ENCODE data around the gene MARS1.

The MARS1 gene

DNA sequence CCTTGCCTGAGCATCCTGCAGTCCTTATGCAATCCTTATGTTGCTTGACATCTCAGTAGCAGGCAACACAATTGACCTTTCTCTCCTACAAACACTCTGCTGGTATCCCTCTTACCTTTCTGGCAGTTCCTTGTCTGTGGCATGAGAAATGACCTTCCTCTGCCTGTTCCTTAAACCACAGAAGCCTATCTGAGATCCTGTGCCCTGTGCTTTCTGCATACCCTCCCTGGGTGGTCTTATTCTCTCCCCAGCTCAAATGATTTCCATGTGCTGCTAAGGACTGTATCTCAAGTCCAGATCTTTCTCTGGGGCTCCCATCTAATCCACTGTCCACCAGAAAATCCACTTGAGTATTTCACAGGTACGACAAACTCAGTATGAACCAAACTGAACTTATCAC lies 6.2 kb upstream of the MARS1 start (continued):
- TF ChIP-seq, protein P1, sequence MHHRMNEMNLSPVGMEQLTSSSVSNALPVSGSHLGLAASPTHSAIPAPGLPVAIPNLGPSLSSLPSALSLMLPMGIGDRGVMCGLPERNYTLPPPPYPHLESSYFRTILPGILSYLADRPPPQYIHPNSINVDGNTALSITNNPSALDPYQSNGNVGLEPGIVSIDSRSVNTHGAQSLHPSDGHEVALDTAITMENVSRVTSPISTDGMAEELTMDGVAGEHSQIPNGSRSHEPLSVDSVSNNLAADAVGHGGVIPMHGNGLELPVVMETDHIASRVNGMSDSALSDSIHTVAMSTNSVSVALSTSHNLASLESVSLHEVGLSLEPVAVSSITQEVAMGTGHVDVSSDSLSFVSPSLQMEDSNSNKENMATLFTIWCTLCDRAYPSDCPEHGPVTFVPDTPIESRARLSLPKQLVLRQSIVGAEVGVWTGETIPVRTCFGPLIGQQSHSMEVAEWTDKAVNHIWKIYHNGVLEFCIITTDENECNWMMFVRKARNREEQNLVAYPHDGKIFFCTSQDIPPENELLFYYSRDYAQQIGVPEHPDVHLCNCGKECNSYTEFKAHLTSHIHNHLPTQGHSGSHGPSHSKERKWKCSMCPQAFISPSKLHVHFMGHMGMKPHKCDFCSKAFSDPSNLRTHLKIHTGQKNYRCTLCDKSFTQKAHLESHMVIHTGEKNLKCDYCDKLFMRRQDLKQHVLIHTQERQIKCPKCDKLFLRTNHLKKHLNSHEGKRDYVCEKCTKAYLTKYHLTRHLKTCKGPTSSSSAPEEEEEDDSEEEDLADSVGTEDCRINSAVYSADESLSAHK (tag by site-specific recombination; IDR thresholded peaks at IDR 0.05), result no peak
- TF ChIP-seq ZNF138 (tag by site-specific recombination; IDR thresholded peaks at IDR 0.05; ENCODE audit: borderline replicate concordance), result no peak
- no peak for TF ChIP-seq ZNF792 (tag by site-specific recombination; IDR thresholded peaks at IDR 0.05)
- no peak for TF ChIP-seq ZNF155 (tag by site-specific recombination; IDR thresholded peaks at IDR 0.05)
- no peak for TF ChIP-seq ZIC2 (tag by site-specific recombination; IDR thresholded peaks at IDR 0.05)
- no peak for TF ChIP-seq ZNF626 (tag by site-specific recombination; IDR thresholded peaks at IDR 0.05)
- no peak for TF ChIP-seq ZSCAN16 (tag by site-specific recombination; IDR thresholded peaks at IDR 0.05)
- no peak for TF ChIP-seq ZNF610 (tag by site-specific recombination; IDR thresholded peaks at IDR 0.05; ENCODE audit: borderline replicate concordance)

DNA sequence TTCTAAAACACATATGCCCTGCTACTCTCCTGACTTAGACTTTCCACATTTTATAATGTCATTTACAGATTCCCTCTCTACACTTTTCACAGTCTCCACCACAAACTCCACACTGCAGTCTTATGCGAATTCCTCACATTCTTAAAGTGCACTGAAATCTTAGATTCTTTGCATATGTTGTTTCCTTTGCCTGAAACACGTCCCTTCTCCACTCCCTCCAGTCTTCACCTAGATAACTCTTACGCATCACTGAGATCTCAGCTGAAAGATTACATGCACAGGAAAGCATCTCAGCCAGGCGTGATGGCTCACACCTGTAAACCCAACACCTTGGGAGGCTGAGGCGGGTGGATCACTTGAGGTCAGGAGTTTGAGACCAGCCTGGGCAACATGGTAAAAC lies 4.4 kb upstream of the MARS1 start:
- TF ChIP-seq TCF7L2 (IDR thresholded peaks at IDR 0.05; ENCODE audit: borderline replicate concordance, low read depth, low read length), result no peak
- no peak for TF ChIP-seq ZSCAN30 (tag by site-specific recombination; IDR thresholded peaks at IDR 0.05)
- TF ChIP-seq, protein P2, sequence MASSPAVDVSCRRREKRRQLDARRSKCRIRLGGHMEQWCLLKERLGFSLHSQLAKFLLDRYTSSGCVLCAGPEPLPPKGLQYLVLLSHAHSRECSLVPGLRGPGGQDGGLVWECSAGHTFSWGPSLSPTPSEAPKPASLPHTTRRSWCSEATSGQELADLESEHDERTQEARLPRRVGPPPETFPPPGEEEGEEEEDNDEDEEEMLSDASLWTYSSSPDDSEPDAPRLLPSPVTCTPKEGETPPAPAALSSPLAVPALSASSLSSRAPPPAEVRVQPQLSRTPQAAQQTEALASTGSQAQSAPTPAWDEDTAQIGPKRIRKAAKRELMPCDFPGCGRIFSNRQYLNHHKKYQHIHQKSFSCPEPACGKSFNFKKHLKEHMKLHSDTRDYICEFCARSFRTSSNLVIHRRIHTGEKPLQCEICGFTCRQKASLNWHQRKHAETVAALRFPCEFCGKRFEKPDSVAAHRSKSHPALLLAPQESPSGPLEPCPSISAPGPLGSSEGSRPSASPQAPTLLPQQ (tag by site-specific recombination; IDR thresholded peaks at IDR 0.05), result no peak
- no peak for TF ChIP-seq ZNF76 (tag by site-specific recombination; IDR thresholded peaks at IDR 0.05; ENCODE audit: borderline replicate concordance, low read depth)
- no peak for TF ChIP-seq BCL11A (tag by site-specific recombination; IDR thresholded peaks at IDR 0.05; ENCODE audit: low read depth)
- no peak for TF ChIP-seq ZNF664 (tag by site-specific recombination; IDR thresholded peaks at IDR 0.05)
- no peak for TF ChIP-seq KLF9 (tag by site-specific recombination; IDR thresholded peaks at IDR 0.05; ENCODE audit: low read depth)
- no peak for TF ChIP-seq ZNF335 (tag by site-specific recombination; conservative IDR thresholded peaks at IDR 0.05)
- no peak overlapping the region for H3K27ac ChIP-seq (ENCODE audit: extremely low read depth, low read depth, low read length)
- H3K4me1 ChIP-seq (ENCODE audit: control insufficient read depth, insufficient read depth, low read length), result no peaks in the 10 kb centered on the region
- H3K9me3 ChIP-seq (ENCODE audit: control insufficient read depth, insufficient read depth, low read depth, low read length), result no peaks in the 10 kb centered on the region
- CTCF ChIA-PET, result no interaction called here
- H3K4me3 ChIP-seq (ENCODE audit: low read depth, low read length), result no peak overlapping the region
- H3K36me3 ChIP-seq (ENCODE audit: control insufficient read depth in 2 of 2, insufficient read depth in 1 of 2, low read length in 2 of 2), result no peaks in the 10 kb centered on the region
- POLR2A ChIA-PET, result no interaction called here

DNA sequence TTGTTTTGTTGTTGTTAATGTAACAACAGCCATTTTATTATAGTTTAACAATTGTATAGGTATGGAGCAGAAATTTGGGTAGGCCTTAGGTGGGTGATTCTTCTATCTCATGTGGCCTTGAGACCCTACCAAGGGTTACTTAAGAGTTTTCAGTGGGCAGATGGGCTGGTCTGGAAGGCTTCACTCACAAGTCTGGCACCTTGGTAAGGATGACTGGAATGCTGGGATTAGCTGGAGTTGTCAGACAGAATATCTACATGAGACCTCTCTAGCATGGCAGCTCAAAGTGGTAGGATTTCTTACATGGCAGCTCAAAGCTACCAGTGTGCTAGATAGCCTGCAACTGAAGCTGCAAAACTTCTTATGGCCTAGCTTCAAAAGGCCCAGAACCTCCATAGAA lies 2.2 kb upstream of the MARS1 start:
- Histone ChIP-seq H3K4me1 (ENCODE audit: control insufficient read depth, insufficient read depth, low read length) (no peaks in the 10 kb centered on the region), H3K36me3 (ENCODE audit: control insufficient read depth in 2 of 2, insufficient read depth in 1 of 2, low read length in 2 of 2) (peaks cover 10 to 18% of the 10 kb centered on the region in 2 experiments), H3K9me3 (ENCODE audit: control insufficient read depth, insufficient read depth, low read depth, low read length) (no peaks in the 10 kb centered on the region), H3K27ac (ENCODE audit: extremely low read depth, low read depth, low read length) (no peak overlapping the region), H3K4me3 (ENCODE audit: low read depth, low read length) (no peak overlapping the region)
- POLR2A ChIA-PET, result no interaction called here
- CTCF ChIA-PET, result interaction anchor here (0.6 to 1.3 kb wide), 3 partner anchors 26 to 361 kb away, joined by 3 to 8 read pairs (median 4); partner anchors contain the start of gene GLI1
- TF ChIP-seq ZBTB17 (tag by site-specific recombination; IDR thresholded peaks at IDR 0.05) (no peak), MZF1 (tag by site-specific recombination; IDR thresholded peaks at IDR 0.05; ENCODE audit: borderline replicate concordance) (no peak), ZNF514 (tag by site-specific recombination; IDR thresholded peaks at IDR 0.05) (no peak), ZNF561 (tag by site-specific recombination; IDR thresholded peaks at IDR 0.05; ENCODE audit: borderline replicate concordance) (no peak), TCF7L2 (IDR thresholded peaks at IDR 0.05; ENCODE audit: borderline replicate concordance, low read depth, low read length) (no peak), ZNF792 (tag by site-specific recombination; IDR thresholded peaks at IDR 0.05) (no peak), SP3 (tag by site-specific recombination; IDR thresholded peaks at IDR 0.05) (no peak), ZNF610 (tag by site-specific recombination; IDR thresholded peaks at IDR 0.05; ENCODE audit: borderline replicate concordance) (no peak)
- TF ChIP-seq, protein P3, sequence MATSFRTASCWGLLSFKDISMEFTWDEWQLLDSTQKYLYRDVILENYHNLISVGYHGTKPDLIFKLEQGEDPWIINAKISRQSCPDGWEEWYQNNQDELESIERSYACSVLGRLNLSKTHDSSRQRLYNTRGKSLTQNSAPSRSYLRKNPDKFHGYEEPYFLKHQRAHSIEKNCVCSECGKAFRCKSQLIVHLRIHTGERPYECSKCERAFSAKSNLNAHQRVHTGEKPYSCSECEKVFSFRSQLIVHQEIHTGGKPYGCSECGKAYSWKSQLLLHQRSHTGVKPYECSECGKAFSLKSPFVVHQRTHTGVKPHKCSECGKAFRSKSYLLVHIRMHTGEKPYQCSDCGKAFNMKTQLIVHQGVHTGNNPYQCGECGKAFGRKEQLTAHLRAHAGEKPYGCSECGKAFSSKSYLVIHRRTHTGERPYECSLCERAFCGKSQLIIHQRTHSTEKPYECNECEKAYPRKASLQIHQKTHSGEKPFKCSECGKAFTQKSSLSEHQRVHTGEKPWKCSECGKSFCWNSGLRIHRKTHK (tag by site-specific recombination; IDR thresholded peaks at IDR 0.05), result no peak
- TF ChIP-seq, protein P4, sequence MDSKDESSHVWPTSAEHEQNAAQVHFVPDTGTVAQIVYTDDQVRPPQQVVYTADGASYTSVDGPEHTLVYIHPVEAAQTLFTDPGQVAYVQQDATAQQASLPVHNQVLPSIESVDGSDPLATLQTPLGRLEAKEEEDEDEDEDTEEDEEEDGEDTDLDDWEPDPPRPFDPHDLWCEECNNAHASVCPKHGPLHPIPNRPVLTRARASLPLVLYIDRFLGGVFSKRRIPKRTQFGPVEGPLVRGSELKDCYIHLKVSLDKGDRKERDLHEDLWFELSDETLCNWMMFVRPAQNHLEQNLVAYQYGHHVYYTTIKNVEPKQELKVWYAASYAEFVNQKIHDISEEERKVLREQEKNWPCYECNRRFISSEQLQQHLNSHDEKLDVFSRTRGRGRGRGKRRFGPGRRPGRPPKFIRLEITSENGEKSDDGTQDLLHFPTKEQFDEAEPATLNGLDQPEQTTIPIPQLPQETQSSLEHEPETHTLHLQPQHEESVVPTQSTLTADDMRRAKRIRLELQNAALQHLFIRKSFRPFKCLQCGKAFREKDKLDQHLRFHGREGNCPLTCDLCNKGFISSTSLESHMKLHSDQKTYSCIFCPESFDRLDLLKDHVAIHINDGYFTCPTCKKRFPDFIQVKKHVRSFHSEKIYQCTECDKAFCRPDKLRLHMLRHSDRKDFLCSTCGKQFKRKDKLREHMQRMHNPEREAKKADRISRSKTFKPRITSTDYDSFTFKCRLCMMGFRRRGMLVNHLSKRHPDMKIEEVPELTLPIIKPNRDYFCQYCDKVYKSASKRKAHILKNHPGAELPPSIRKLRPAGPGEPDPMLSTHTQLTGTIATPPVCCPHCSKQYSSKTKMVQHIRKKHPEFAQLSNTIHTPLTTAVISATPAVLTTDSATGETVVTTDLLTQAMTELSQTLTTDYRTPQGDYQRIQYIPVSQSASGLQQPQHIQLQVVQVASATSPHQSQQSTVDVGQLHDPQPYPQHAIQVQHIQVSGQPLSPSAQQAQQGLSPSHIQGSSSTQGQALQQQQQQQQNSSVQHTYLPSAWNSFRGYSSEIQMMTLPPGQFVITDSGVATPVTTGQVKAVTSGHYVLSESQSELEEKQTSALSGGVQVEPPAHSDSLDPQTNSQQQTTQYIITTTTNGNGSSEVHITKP (tag by site-specific recombination; IDR thresholded peaks at IDR 0.05), result no peak
